Airway epithelial cell (primary cell): Measurements from ENCODE around the gene CKLF. TPM values are rescaled to one million over a fixed set of nuclear protein-coding genes. Genes with fewer than 3 reads are reported as not detected.

Source experiments
- total RNA-seq: library from RNA; depleted of rRNA; stranded (reverse); fragments of >200 nt; gene quantifications from 2 replicates; pipeline ENCODE4 v1.2.3, GENCODE V29; 2015

CKLF gene
- 18.5 and 40.3 TPM in 2 replicates for total RNA-seq

GRCh38 chr16:66552286-66553177, at the start of gene CKLF:
Gene CKLF, plus strand, starts transcription at chr16:66552576. Its CDS starts 140 bp downstream, at chr16:66552716.

GRCh38 chr16:66549284-66550131, 2.9 kb upstream of the CKLF start, which contains the start of gene TK2:
Gene TK2, minus strand, starts transcription at chr16:66550122. Its CDS starts 61 bp downstream, at chr16:66550061.

GRCh38 chr16:66566051-66566901, 13.9 kb downstream of the CKLF start, which contains the start of gene CMTM1:
Gene CMTM1, plus strand, starts transcription at chr16:66566439. Its CDS starts 75 bp downstream, at chr16:66566514.

GRCh38 chr16:66578651-66579531, 26.5 kb downstream of the CKLF start, which contains the start of gene CMTM2:
Gene CMTM2, plus strand, starts transcription at chr16:66579463. Its CDS starts 145 bp downstream, at chr16:66579608.

GRCh38 chr16:66604376-66605176, 52.2 kb downstream of the CKLF start, which contains the start of gene CMTM3:
Gene CMTM3, plus strand, starts transcription at chr16:66604704. Its CDS starts 102 bp downstream, at chr16:66604806.

Other genes with a start within 250 kb of the CKLF start
- 0.14 TPM in 1 of 2 replicates, not detected in the other for gene CDH5, start 185.9 kb upstream of the CKLF start, total RNA-seq
- 0.42 TPM in 1 of 2 replicates, not detected in the other for gene BEAN1, start 125.3 kb upstream of the CKLF start, total RNA-seq
- 17.2 and 17.8 TPM in 2 replicates for gene TK2, start 2.5 kb upstream of the CKLF start, total RNA-seq
- gene CMTM1, start 13.9 kb downstream of the CKLF start, total RNA-seq = 0.35 TPM in 1 of 2 replicates, not detected in the other
- not detected in 2 replicates for gene CMTM2, start 26.9 kb downstream of the CKLF start, total RNA-seq
- 14.6 and 20.2 TPM in 2 replicates for gene CMTM3, start 52.1 kb downstream of the CKLF start, total RNA-seq
- gene CMTM4, start 144.2 kb downstream of the CKLF start, total RNA-seq = 13.7 and 22.3 TPM in 2 replicates
- 42.8 and 56.0 TPM in 2 replicates for gene DYNC1LI2, start 199.0 kb downstream of the CKLF start, total RNA-seq
- gene TERB1, start 249.0 kb downstream of the CKLF start, total RNA-seq = 0.07 and 0.46 TPM in 2 replicates